ENCODE data around the gene TCFL5. TPM values are rescaled to one million over a fixed set of nuclear protein-coding genes. Genes with fewer than 3 reads are reported as not detected.
A peak's percentile ranks its signal among the peaks of the same experiment; 100 is the strongest.

TCFL5 gene
- total RNA-seq, 4 donors from 2014 or later = 5.3 to 20.0 (median 14.2) TPM

DNA sequence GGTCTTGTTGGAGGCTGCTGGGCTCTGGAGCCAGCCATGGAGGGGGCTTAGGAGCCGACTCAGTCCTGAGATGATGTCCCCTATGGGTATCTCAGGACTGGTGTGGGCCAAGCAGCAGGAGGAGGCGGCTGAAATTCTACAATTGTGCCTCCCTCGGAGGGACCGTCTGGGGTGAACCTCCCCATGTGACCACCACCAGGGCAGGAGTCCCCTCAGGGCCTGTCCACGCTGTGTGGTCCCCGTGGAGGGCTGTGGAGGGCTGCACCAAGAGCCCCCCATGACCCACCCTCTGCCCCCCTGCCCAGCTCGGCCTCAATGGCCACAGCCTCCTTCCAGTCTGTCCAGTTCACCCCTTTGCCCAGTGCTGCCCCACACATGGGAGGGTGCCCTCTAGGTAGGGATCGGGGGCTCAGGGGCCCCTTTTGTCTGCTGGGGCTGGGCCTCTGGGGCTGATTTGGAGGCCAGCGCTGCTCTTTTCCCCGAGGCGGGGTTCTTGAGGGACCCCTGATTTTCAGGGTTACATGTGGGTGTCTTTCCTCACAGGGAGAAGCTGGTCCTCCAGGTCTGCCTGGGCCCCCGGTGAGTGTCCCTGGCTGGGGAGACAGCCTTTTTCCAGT, 43.5 kb downstream of the TCFL5 start:
- peaks cover 11 to 22% of the 10 kb centered on the region in 2 donors for H3K27me3 ChIP-seq
- H3K27ac ChIP-seq = no peak overlapping the region
- DNase-seq = no peak
- TF ChIP-seq POLR2A (IDR thresholded peaks at IDR 0.05) = no peak
- TF ChIP-seq, protein P1, sequence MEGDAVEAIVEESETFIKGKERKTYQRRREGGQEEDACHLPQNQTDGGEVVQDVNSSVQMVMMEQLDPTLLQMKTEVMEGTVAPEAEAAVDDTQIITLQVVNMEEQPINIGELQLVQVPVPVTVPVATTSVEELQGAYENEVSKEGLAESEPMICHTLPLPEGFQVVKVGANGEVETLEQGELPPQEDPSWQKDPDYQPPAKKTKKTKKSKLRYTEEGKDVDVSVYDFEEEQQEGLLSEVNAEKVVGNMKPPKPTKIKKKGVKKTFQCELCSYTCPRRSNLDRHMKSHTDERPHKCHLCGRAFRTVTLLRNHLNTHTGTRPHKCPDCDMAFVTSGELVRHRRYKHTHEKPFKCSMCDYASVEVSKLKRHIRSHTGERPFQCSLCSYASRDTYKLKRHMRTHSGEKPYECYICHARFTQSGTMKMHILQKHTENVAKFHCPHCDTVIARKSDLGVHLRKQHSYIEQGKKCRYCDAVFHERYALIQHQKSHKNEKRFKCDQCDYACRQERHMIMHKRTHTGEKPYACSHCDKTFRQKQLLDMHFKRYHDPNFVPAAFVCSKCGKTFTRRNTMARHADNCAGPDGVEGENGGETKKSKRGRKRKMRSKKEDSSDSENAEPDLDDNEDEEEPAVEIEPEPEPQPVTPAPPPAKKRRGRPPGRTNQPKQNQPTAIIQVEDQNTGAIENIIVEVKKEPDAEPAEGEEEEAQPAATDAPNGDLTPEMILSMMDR (IDR thresholded peaks at IDR 0.05) = no peak
- H3K9me3 ChIP-seq = no peaks in the 10 kb centered on the region
- H3K4me3 ChIP-seq = no peak overlapping the region
- intact Hi-C loops (cut with DNase I; ENCODE audit: low total_unique reads) = no loop called here
- H3K36me3 ChIP-seq = no peaks in the 10 kb centered on the region
- H3K4me1 ChIP-seq = peaks cover 0 to 38% of the 10 kb centered on the region in 2 donors

DNA sequence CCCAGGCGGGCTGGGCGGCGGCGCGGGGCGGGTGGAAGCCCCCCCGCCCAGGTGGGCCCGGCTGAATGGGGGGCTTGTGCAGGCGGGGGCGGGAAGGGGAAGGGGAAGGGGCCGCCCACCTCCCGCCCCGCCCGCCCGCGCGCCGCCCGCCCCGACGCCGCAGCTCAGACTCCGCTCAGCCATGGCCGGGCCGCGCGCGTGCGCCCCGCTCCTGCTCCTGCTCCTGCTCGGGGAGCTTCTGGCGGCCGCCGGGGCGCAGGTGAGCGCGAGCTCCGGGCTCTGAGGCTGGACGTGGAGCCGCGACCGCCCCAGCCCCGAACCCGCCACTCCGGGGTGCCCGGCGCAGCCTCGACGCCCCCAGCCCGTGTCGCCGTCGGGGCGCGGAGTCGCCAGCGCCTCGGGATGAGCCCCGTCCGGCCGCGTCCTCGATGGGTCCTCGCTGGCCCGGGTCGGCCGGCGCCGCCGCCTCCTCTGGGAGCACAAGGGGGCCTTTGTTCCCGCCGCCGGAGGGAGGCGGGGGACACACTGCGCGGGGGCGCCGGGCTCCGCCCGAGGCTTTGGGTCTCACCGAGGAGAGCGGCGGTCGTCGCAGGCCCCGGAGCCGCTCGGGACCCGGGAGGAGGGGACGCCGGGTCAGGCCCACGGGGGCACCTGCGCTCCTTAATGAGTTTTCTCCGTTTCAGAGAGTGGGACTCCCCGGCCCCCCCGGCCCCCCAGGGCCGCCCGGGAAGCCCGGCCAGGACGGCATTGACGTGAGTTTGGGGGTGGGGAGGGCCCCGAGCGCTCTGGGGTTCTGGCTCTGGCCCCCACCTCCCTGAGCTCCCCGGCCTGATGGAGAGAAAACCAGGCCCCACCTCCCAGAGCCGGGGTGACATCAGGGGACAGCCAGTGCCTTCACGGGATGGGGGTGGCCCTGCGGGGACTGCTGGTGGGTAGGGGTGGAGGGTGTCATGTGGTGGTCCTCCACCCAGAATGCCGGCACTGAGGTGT, 44.4 kb downstream of the TCFL5 start, which contains the start of gene COL9A3:
COL9A3 (plus strand) TSS at position 167 of the 990 bp plus-strand sequence; CDS start at position 182, 15 bp downstream.
- peaks cover 0 to 38% of the 10 kb centered on the region in 2 donors for H3K4me1 ChIP-seq
- TF ChIP-seq, protein P1 (IDR thresholded peaks at IDR 0.05) = no peak
- TF ChIP-seq POLR2A (IDR thresholded peaks at IDR 0.05) = no peak
- H3K36me3 ChIP-seq = no peaks in the 10 kb centered on the region
- H3K27ac ChIP-seq = no peak within 1 kb of the TSS
- H3K9me3 ChIP-seq = no peaks in the 10 kb centered on the region
- intact Hi-C loops (cut with DNase I; ENCODE audit: low total_unique reads) = no loop called here
- H3K4me3 ChIP-seq = peak within 1 kb of the TSS; percentile 8 to 17
- peaks cover 11 to 22% of the 10 kb centered on the region in 2 donors for H3K27me3 ChIP-seq
- no peak for DNase-seq

DNA sequence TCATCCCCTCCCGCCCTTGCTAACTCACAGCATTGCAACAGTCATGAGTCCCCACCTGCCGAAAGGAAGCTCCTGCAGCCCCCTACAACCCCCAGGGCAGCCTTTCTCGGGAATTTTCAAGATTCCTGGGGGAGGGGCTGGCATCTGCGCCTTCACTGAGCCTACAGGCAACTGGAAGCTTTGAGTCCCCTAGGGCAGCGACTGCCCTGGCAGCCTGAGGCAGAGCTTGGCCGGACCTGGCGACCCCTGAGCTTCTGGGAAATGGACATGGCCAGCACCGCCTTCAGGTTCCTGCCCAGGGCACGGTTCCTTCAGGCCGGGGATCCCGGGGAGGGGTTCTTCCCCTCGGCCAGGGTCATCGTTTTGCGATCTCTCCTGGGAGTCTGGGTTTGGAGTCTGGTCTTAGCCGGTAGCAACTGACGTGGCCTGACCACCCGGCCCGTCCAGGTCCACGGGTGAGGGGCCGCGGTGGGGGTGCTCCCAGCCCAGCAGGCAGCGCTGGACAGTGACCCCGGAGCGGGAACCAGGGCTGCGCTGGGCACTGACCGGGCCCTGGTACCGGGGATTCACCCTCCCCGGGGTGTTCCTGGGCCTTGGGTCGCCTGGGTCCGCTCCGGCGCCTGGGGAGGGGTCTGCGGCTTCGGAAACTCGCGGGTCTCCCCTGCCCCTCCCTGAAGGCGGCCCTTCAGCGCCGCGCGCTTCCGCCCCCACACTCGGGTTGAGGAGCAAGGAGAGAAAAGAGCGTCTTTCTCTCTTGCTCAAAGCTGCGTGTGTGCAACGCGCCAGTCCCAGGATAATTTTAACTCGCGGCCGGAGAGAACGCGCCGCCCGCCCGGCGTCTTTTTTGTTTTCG, 45.4 kb downstream of the TCFL5 start:
- no peak for DNase-seq
- TF ChIP-seq POLR2A (IDR thresholded peaks at IDR 0.05) = no peak
- TF ChIP-seq, protein P1 (IDR thresholded peaks at IDR 0.05) = no peak
- peaks cover 11 to 22% of the 10 kb centered on the region in 2 donors for H3K27me3 ChIP-seq
- peak overlapping the region; percentile 8 to 17 for H3K4me3 ChIP-seq
- no peaks in the 10 kb centered on the region for H3K36me3 ChIP-seq
- no peaks in the 10 kb centered on the region for H3K9me3 ChIP-seq
- intact Hi-C loops (cut with DNase I; ENCODE audit: low total_unique reads) = no loop called here
- H3K4me1 ChIP-seq = peaks cover 0 to 38% of the 10 kb centered on the region in 2 donors
- H3K27ac ChIP-seq = no peak overlapping the region

DNA sequence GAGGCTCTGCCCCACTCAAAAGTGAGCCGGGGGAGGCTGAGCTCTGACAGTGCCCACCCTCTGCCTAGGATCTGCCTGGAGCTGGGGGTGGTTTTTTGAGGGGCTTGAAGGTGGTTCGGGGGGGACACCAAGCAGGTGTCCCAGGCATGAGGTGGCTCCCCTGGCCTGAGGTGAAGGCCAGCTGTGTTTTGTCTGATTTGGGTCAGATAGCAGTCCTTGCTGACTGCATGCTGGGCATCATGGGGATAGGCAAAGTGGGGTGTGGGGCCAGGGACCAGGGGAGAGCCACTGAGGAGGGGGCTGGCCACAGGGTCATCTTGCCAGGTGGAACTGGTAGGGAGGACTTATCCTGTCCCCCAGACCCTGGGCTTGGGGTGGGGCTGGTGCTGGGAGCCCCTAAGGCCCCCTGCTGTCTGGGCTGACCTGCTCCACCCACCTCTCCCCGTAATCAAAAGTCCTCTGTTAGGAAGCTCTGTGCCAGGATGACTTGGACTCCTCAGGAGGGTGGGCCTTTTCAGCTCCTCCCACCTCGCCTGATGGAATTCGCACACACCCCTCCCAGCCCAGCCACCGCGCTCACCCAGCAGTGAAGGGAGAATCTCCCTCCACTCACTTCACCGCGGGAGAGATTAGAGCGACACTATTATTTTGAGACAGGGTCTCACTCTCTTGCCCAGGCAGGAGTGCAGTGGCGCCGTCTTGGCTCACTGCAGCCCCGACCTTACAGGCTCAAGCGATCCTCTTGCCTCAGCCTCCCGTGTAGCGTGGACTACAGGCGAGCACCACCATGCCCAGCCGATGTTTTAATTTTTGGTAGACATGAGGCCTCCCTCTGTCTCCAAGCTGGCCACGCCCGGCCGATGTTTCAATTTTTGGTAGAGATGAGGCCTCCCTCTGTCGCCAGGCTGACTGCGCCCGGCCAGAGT, 46.3 kb downstream of the TCFL5 start:
- H3K4me1 ChIP-seq = peaks cover 0 to 38% of the 10 kb centered on the region in 2 donors
- H3K36me3 ChIP-seq = no peaks in the 10 kb centered on the region
- intact Hi-C loops (cut with DNase I; ENCODE audit: low total_unique reads) = no loop called here
- H3K27ac ChIP-seq = no peak overlapping the region
- H3K27me3 ChIP-seq = peaks cover 11 to 22% of the 10 kb centered on the region in 2 donors
- no peak for DNase-seq
- no peak overlapping the region for H3K4me3 ChIP-seq
- H3K9me3 ChIP-seq = no peaks in the 10 kb centered on the region
- TF ChIP-seq, protein P1 (IDR thresholded peaks at IDR 0.05) = no peak
- no peak for TF ChIP-seq POLR2A (IDR thresholded peaks at IDR 0.05)
